Urothelium cell line (cell line): ENCODE results near the gene CSF1R.
A peak's percentile ranks its signal among the peaks of the same experiment; 100 is the strongest.
"Not testable (repeated sequence)": the region's sequence is repeated elsewhere in the genome, so short reads cannot be mapped to it uniquely, and the experiment has no call there.

Experiments used
- DNase-seq: peaks from one replicate; pipeline ENCODE4 v3.0.0; 2011; ENCODE audit warnings: low spot score, mixed read lengths
- FAIRE-seq: peaks from 2 replicates; lab custom pipeline; 2011; peaks lifted over from hg19 to GRCh38; lab: Jason Lieb, UNC

The CSF1R gene

DNA sequence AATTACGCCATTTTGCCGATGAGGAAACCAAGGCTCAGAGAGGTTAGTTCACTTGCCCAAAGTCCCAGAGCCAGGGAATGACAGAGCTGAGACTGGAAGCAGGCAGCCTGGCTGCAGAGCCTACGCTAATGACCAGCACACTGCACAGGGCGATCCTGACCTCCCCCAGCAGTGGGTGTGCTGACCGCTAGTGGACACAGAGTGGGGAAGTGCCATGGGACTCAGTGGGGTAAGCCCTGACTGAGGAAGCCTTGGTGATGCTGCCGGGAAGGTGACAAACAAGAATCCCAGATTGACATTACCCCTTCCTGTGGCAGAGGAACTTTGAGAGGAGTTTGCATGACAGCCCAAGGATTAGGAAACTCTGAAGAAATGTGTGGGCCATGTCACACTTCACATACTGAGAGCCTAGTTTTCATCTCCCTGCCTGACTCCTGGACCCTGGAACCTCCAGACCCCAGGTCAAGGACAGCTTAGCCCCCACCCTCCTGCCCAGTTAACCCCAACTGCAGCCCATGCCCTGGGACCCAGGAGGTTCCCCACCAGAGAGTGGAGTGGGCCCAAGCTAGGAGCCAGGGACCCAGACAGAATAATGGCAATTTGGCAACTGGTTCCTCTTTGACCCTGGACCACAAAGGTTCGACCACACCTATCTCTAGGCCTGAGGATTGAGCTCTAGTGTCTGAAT is 19.7 kb upstream of the CSF1R start:
- DNase-seq (no peak), FAIRE-seq (no peak)

DNA sequence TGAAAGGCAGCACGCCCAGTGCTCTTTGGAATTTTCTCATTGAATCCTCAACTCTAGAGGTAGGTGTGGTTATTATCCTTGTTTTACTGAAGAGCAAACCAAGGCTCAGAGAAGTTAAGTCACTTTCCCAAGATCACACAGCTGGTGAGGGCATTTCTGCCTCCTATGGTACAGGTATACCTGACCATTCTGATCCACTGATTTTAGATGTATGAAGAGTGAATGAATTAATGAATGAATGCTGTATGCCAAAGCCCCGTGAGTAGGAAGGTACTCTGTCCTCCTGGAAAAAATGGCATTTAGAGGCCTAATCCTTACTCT is 18.2 kb upstream of the CSF1R start:
- DNase-seq (no peak), FAIRE-seq (no peak)

GRCh38 chr5:150103678-150104549 is 17.6 kb upstream of the CSF1R start:
- no peak for FAIRE-seq
- DNase-seq, result no peak

DNA sequence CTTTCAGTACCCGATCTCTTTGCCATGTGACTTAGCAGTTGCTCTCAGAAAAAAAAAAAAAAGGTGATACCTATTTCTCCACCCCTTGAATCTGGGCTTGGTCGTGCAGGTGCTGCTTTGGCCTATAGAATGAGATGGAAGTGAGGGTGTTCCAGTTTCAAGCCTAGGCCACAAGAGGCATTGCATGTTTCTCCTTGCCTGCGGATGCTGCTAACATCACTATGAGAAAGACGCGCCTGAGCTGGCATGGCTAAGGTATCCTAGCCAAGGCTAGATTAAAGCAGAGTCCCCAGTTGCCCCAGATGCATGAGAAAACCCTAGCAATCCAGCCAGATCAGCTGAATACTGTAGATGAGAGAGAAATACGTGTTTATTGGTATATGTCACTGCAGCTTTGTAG is 14.7 kb upstream of the CSF1R start:
- no peak for FAIRE-seq
- DNase-seq, result no peak

GRCh38 chr5:150097152-150097551 is 10.8 kb upstream of the CSF1R start:
- no peak for FAIRE-seq

GRCh38 chr5:150092159-150092787 is 5.9 kb upstream of the CSF1R start:
- DNase-seq (no peak), FAIRE-seq (no peak)

More at GRCh38 chr5:150097152-150097551, 10.8 kb upstream of the CSF1R start:
- no peak for DNase-seq

DNA sequence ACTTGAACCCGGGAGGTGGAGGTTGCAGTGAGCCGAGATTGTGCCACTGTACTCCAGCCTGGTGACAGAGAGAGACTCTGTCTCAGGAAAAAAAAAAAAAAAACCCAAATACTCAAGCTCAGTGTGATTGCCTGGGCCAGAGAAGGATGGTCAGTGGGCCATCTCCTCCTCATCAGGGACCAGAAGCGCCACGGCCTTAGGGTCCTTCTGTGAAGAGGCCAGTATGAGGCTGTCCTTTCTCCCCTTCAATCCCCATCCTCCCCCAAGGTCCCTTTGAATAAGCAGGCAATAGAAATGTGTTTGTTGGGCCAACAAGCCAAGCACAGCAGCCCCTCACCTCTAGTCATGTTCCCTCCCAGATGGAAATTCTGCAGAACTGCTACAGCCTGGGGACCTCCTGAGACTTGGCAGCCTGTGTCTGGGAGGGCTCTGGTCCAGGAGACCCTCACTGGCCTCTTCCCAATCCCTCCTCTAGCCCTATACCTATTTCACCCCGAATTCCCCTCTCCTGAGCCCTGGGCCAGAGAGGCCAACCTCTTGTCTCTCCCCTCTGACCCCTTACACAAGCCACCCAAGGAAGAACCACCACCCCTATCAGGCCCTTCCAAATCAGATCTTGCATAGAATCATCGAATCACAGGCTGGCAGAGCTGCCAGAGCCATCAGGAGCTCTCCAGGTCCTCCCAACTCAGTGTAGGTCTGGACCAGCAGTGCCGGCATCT is 1.0 kb downstream of the CSF1R start:
- FAIRE-seq, result no peak
- DNase-seq, result no peak

DNA sequence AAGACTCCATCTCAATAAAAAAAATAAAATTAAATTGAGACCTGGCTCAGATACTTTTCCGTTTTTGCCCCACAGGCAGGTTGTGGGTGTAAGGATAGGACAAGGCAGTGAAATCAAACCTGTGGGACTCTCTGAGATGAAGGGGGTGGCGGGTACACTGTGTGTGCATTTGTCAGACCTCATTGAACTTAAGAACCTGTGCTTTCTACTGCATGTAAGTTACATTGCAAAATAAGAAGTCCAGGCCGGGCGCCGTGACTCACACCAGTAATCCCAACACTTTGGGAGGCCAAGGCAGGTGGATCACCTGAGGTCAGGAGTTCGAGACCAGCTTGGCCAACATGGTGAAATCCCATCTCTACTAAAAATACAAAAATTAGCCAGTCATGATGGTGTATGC is 1.6 kb downstream of the CSF1R start:
- not testable (repeated sequence) for FAIRE-seq, DNase-seq

DNA sequence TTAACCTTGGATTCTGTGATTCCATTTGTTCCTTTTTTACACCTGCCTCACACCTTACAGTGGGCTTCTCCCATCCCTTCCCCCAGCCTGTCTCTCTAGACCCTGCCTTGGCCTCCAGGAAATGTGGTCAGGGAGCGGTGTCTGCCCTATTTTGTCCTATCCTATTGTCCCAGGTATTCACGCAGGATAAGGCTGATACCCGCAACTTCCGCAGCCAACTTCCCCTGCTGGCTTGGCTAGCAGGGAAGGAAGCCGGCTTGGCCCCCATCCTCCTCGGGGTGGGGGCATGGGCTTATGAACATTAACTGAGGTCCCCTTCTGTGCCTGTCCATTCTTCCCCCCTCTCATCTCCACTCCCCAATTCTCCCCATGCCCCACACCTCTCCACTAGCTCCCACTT is 3.5 kb downstream of the CSF1R start:
- FAIRE-seq, result no peak
- DNase-seq, result no peak

DNA sequence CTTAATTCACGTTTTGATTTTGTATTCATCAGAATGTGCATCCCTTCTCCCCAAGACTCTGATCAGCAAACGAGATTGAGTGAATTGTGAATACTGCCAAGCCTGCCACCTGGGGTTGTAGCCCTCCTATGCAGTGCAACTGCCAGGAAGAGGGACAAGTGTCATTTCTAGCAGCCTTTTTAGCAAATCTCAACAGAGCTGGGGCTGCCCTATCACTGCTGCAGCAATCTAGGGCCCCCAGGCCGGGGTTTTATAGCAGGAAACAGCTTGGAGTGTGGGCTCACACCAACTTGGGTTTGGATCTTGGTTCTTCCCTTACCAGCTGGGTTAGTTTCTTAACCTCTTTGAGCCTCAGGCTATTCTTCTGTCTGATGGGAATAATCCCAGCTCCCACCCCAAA is 4.0 kb downstream of the CSF1R start:
- FAIRE-seq, result no peak

GRCh38 chr5:150081541-150082283 is 4.6 kb downstream of the CSF1R start:
- FAIRE-seq, result no peak

More for the DNA sequence above, 4.0 kb downstream of the CSF1R start:
- no peak for DNase-seq

DNA sequence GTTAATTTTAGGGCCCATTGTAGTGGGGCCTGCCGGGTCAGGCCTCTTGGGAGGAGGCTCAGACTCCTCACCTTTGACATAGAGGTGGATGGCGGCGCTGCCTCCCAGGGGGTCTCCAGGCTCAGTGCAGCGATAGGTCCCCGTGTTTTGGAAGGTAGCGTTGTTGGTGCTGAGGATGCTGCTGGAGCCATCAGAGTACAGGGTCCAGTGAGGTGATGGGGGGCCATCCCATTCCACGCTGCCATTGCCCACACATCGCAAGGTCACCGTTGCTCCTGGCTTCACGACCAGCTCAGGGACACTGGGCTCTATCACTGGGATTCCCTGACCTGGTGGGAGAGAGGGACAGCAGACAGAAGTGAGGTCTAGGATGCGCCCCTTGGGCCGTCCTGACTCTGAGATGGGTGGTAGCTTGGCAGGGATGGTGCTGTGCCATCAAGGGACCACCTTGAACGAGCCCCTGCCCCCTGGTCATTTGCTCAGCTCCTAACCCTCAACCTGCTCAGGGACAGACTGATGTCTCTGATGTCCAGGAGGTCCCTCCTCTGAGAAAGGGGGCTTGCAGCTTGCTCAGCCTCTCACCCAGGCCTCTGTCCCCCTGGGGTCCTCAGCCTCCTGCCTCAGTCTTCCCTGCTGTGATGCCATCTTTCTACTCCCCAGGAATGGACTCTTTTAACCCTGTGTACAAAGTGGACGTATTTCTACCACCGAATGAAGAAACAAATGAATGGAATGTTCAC is 5.5 kb downstream of the CSF1R start:
- DNase-seq (no peak), FAIRE-seq (peak; percentile 5)

More at GRCh38 chr5:150081541-150082283, 4.6 kb downstream of the CSF1R start:
- no peak for DNase-seq

DNA sequence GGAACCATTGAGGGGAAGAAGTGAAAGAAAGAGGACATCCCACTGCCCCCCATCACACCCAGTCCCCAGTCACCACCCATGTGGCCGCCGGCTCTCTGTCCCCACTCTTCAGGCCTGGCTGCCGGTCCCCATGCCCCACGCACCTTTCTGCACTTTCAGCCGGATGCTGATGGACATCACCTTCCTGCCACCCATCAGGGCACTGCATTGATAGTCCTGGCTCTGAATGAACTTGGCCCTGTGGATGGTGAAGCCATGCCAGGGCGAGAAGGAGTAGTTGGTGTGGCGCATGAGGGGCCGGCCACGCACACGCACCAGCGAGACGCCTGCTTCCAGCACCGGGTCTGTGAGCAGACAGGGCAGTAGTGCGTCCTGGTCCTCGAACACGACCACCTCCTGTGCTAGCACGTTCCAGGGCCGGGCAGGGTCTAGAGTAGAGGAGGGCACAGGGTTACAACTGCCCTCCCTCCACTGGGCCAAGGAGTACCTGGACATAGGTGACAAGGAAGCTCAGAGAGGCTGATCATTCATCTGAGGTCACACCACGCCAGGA is 6.4 kb downstream of the CSF1R start:
- FAIRE-seq, result peak; percentile 87

GRCh38 chr5:150078802-150079689 is 7.3 kb downstream of the CSF1R start:
- DNase-seq, result no peak

More for the DNA sequence above, 6.4 kb downstream of the CSF1R start:
- no peak for DNase-seq

DNA sequence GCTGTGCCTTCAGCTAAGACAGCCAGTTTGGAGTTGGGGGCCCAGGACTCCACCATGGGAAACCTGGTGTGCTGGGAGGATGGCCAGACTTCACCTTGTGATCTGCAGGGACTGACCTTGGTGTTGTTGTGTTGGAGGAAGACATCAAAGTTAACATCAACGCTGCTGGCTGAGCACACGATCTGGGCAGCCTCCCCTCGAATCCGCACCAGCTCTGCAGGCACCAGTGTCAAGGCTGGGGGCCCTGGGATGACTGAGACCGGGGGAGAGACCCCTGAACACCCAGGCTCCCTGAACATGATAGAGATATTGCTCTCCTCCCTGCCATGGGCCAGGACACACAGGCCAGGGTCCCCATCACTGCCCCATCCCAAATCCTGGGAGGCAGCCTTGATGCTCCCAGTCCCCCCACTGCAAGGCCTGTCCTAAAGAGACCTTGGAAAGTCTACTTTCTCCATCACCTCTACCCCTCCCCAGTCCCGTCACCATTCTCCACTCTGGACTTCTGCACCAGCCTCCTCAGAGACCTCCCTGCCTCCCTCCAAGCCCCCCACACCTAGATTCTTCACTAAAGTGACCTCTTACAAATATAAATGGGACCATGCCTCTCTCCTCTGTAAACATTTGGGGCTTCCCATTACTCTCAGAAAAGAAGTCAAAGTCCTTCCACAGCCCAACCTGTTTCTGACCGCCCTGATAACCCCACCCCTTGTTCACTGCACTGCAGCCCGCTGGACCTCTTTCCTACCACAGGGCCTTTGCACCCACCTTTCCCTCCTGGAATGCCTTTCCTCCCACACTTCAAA is 8.2 kb downstream of the CSF1R start:
- FAIRE-seq, result no peak

More at GRCh38 chr5:150078802-150079689, 7.3 kb downstream of the CSF1R start:
- FAIRE-seq, result peak; percentile 55

DNA sequence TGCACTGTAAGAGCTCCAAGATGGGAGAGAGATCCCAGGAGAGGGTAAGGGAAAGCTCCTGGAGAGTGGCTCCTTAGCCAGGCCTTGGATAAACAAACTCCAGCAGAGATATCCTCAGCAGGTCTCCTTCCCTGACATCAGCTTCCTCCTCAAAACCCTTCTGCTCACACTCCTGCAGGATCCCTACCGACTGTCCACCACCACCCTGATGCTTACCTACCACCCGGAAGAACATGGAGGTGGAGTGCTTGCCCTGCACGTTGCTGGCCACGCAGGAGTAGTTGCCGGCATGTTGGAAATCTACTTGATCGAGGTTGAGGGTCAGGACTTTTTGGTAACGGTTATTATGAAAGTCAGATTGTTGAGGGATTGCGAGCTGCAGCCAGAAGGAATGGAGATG is 9.3 kb downstream of the CSF1R start:
- no peak for FAIRE-seq
- DNase-seq, result no peak

More for the DNA sequence above, 8.2 kb downstream of the CSF1R start:
- DNase-seq, result no peak

DNA sequence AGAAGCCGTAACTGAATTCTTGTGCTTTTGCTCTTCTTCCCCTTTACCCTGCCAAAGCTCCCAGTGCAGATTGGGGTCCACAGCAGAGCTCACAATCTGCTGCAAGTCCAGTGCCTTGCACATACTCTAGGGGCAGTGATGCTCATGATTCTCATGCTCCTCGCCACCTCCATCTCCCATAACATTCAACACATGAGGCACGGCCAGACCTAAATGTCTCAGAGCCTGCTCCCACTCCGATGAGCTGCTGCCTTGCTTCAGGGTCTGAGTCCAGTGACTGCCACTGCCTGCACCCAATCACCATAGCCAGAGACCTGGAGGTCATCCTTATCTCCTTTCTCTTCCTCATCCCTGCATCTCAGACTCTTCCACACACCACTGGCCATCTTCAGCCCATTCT is 10.5 kb downstream of the CSF1R start:
- DNase-seq (no peak), FAIRE-seq (no peak)
